GM12892 (cell line): ENCODE measurements around the gene RMND1.

Experiments
- POLR2AphosphoS5 ChIP-seq: IDR thresholded peaks from 2 replicates; pipeline ENCODE4 v1.6.1; 2011; ENCODE audit warnings: low read depth, low read length, control low read depth
- TAF1 ChIP-seq: IDR thresholded peaks from 2 replicates; pipeline ENCODE4 v1.6.1; 2011; ENCODE audit warnings: low read depth, mild to moderate bottlenecking, control low read depth, low read length, borderline replicate concordance

GRCh38 chr6:151432651-151433050, 19.3 kb downstream of the RMND1 start:
- TF ChIP-seq POLR2AphosphoS5 (no peak), TAF1 (no peak)
